HG03354 (cell line): ENCODE results near the gene ZBTB7A.

Source experiments
- ATAC-seq: cut with Tn5 transposase; IDR thresholded peaks from one replicate; pipeline ENCODE4 v1.9.1; 2021; ENCODE audit warnings: mild to moderate bottlenecking; ENCODE audit not compliant: unreplicated experiment, poor library complexity, severe bottlenecking

The ZBTB7A gene

DNA sequence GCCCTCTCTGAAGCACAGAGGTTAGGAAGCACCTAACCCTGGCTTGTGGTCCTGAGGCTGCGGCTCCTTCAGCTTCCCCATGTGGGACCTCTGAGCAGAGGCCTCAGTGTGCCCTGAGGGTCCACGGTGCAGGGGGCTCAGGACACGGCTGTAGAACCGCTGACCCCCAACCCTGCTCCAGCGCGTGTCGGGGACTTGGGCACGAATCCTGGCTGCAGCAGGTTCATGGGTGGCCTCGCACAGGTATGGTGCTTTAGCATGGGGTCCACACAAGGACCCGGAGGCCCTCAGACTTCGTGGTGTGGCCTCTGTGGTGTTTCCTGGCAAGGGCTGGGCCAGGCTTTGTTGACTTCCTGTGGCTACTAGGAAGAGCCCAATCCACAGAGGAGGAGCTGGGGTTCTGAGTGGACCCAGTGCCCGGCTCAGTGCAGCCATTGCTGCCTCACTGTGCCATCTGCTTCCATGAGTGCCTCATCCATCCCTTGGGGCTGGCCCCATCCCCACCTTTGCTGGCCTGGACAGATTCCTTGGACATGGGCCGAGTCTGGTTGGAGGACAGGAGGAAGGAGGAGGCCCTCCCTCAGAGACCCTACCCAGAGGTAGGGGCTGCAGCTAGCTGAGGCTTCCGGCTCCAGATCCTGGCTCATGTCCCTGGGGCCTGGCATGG is 24.5 kb downstream of the ZBTB7A start:
- no peak for ATAC-seq

DNA sequence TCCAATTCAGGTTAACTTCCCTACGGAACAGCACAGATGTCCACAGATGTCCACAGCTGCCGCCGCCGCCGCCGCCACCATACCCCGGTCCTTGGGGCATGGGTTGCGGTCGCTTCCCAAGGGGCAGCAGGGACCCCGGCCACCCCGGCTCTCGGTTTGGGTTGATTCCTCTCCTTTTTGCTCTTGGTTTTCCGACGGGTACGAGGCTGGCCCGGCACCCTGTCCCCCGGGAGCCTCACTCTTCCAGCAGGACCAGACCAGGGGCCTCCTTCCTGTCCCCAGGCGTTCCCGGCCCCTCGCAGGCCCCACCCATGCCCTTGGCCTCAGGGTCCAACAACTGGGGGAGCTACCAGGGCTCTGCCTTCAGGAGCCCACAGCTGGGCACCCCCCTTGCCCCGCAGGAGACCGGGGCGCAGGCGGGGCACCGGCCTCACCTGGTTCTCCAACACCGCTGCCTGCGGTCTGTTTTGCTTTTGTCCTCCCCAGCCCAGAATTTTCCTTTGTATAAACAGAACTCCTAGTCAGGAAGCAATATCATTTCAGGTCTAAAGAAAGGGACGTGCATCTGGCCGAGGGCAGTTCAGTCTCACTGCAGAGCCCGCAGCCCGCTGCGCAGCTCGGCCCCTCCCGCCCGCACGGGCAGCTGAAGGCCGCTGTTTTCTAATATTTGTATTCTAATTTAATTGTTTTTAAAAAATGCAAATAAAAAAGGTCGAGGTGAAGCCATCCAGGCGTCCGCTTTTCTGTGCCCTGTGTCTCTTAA is 27.9 kb downstream of the ZBTB7A start:
- no peak for ATAC-seq

DNA sequence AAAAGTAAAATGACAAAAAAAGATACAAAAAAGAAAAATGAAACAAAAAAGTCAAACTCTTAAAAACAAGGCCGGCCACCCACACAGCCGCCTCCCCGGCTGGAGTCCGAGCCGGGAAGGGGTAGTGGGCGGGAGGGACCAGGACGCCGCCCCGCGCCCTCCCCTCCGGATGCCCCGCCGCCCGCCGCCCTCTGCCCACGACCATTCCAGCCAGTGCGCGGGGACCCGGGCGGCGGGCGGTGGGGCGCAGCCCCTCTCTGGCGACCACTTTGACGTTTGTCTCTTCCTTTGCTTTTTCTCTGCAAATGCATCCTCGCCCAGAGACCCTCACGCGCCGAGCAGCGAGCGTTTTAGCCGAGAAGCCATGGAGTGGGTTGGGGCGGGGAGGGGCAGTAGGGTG is 28.6 kb downstream of the ZBTB7A start:
- no peak for ATAC-seq

DNA sequence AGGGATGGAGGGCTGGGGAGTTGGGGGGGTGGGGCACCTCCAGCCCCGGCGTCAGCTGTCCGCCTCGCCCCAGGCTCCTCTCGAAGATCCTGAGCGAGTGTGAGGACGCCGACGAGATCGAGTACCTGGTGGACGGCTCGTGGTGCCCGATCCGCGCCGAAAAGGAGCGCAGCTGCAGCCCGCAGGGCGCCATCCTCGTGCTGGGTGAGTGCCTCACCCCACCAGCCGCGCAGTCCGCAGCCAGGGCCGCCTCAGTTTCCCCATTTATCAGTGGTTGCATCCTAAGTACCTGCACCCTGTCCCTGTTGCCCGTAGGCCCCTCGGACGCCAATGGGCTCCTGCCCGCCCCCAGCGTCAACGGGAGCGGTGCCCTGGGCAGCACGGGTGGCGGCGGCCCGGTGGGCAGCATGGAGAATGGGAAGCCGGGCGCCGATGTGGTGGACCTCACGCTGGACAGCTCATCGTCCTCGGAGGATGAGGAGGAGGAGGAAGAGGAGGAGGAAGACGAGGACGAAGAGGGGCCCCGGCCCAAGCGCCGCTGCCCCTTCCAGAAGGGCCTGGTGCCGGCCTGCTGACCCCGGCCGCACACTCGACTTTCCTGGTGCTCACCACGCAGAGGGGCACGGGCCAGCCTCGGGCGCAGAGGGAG is 29.3 kb downstream of the ZBTB7A start:
- ATAC-seq: no peak

DNA sequence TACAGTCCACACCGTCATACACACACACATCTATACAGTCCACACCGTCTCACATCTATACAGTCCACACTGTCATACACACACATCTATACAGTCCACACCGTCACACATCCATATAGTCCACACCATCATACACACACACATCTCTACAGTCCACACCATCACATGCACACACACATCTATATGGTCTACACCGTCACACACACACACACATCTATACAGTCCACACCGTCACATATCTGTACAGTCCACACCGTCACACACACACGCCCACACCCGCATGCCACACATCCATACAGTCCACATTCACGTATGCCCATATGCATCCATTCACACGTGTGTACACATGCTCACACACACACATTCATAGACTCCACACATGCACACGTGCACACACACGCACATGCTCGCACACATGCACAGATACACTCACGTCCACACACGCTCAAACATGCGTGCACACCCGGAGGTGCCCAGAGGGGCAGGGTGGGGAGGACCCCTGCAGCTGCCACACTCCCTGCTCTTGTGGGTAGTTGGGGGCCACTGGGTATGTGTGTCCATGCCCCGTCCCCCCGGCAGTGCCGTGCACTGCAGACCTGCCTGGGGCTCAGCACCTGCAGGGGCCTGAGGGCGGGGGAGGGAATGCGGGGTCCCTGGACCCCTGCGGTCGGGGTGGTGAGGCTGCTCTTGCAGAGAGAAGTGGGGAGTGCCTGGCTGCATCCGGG is 30.0 kb downstream of the ZBTB7A start:
- no peak for ATAC-seq

DNA sequence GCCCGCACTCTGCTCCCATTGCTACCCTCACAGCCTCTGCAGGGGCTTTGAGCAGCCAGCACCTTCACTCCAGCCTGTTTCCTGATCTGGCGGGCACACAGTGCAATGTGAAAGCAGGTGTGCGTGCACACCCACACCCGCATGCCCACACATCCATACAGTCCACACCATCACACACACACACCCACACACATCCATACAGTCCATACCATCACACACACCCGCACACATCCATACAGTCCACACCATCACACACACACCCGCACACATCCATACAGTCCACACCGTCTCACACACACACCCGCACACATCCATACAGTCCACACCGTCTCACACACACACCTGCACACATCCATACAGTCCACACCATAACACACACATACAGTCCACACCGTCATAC is 31.1 kb downstream of the ZBTB7A start:
- no peak for ATAC-seq

DNA sequence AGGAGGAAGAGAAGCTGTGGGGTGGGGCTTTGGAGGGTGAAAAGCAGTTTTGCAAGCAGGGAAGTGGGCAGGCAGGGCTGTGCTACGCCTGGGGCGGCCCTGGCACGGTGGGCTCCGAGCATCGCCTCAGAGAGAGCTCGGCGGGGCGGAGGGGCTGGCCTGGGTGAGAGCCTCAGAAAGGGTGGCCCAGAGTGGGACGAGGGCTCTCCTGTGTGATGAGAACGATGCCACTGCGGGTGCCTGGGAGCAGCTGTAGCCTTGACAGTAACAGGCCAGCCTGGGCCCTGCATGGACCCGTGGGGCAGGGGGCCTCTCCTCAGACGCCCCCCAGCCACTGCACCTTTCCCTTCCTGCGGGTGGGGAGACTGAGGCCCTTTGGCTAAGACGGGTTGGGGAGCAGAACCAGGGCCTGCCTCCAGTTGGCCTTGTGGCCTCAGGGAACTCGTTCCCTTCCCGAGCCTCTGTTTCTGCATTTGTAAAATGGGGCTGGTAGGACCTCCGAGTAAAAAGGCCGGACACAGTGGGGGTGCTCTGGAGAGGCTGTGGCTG is 31.6 kb downstream of the ZBTB7A start:
- no peak for ATAC-seq

DNA sequence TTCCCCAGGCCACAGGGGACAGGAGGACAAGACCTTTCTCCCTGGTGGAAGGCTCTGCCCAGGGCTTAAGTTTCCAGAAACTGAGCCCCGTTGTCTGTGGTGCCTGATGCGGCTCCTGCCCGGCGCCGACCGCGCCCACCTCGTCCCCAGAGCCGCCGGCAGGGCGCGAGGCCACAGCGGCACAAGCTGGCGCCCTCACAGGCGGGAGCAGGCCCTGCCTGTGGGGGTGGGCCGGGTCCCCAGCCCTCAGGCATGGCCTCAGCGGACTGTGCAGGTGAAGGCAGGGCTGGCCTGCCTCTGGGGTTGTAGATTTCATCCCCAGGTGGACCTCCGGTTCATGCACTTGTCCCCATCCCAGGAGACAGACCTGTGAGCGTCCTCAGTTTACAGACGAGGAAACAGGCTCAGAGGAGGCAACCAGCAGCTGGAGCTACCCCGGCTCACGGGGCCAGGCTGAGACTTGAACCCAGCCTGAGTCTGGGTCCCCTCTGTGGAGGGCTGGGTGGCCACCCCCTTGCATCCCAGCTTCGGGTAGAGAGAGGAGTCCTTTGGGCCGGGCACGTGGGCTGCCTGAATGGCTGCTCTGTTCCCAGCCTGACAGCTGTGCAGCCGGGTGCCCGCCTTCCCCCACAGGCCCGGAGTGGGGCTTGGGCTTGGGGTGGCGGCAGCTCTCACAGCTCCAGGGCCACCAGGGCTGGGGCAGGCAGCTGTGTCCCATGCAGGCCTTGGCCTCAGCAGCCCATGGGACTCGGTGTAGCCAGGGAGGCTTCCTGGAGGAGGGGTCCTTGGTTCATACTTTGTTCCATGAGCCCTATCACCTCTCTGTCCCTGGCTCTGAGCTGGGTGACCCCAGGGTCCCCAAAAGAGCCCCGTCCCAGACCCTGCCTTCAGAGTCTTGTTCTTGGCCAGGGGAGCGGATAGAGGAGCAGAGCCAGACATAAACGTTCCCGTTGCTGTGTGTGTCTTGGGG is 32.4 kb downstream of the ZBTB7A start:
- no peak for ATAC-seq

DNA sequence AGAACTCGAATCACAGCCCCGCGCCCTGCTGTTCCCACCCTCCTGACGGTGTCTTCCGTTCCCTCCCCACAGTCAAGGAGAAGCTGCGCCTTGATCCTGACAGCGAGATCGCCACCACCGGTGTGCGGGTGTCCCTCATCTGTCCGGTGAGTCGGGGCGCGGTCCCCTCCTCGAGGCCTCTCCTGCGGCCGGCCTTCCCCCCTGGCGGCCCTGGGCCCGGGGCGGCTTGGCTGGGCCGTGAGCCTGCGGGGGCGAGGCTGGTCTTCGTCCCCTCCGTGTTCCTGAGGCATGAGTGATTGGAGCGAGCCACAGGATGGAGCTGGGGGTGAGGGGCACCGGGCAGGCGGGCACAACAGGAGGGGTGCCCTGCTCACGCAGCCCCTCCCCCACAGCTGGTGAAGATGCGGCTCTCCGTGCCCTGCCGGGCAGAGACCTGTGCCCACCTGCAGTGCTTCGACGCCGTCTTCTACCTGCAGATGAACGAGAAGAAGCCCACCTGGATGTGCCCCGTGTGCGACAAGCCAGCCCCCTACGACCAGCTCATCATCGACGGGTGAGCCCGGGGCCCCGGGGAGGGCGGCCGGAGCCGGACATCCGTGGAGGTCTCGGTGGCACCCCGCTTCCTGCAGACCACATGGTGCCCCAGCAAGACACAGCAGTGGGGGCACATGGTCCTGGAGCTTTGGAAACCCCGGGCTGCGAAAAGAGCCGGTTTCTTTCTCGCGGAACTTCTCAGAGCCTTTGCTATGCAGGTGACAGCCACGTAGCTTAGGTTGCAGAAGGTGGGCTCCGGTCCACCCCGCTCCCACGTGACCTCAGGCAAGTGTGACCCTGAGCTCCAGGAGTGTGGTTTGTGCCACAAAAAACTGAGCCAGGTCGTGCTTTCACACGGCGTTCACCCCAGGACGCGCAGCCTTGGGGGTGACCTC is 33.4 kb downstream of the ZBTB7A start:
- no peak for ATAC-seq

DNA sequence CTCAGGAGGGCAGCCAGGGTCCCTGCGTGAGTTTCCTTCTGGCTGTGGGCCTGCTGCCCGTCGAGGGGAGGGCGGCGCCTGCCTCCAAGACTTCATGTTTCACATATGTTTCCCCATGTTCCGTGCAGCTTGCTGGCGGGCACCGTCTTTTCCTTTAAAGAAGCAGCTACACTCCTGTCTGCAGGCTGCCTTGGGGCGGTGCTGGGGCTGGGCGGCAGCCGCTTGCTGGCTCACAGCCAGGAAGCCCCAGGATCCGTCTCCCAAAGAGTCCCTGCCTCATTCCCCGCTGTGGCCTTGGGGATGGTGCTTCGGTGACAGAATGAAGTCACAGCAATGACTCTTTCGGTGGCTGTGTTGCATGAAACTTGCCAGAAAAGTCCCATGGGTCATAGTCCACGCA is 34.3 kb downstream of the ZBTB7A start:
- no peak for ATAC-seq

DNA sequence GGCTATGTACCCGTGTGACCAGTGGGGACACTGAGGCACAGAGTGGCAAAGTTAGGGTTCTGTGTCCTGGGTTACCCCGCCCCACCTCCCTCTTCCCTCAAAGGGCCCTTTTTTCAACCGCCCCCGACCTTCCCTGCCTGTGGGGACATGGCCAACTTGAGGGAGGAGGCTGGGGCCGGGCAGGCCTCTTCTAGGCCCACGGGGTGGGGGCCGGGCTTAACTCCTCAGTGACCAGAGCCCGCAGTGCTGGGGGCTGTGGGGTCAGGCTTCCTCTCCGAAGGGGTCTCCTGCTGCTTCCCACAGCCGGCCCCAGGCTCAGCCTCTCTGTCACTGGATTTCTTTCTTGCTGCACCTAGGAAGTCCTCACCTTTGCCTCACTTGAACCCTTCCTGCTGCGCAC is 35.3 kb downstream of the ZBTB7A start:
- no peak for ATAC-seq

DNA sequence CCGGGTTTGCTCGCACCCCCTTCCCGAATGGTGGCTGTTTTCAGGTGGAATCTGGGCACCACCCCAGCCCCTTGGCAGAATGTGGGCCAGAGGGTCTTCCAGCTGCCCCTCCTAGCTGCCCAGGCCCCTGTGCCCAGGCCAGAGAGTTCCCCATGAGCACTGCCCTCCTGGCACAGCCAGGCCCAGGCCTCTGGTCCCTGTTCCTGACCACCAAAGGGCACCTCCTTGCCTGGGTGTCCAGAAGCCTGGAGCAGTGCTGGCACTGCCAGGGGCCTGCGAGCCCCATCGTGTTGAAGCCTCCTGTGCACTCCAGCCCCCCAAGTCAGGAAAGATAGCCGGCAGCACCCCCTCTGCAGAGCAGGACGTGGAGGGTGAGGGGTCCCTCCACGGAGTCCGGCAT is 35.7 kb downstream of the ZBTB7A start:
- ATAC-seq: no peak

DNA sequence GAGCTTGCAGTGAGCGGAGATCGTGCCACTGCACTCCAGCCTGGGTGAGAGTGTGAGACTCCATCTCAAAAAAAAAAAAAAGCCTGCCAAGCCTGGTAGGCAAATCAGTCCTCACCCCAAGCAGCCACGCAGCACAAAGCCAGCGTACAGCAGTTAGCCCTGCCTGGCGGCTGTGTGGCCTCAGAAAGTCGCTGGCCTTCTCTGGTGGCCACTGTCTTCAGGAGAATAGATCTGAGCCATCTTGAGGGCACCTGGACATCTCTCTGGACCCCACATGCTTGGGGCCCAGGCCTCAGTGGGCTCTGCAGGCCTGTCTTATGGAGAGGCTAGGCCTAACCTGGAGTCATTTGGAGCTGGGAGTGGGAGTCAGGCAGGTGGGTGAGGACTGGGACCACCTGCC is 36.1 kb downstream of the ZBTB7A start:
- ATAC-seq: no peak

DNA sequence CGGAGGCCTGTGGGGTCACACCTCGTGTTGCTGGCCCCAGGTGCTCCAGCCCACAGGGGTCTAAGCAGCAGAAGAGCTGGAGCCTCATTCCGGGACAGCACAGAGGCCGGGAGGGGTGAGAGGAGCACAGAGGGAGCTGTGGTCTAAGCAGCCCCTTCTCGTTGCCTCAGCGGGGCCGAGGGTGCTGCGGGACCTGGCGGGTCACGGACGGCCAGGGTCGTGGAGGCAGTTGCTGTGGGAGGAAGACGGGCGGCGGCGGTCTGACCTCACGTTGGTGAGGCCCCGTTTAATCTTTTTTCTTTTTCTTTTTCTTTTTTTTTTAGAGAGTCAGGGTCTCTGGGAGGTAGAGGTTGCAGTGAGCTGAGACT is 37.5 kb downstream of the ZBTB7A start:
- ATAC-seq: no peak

DNA sequence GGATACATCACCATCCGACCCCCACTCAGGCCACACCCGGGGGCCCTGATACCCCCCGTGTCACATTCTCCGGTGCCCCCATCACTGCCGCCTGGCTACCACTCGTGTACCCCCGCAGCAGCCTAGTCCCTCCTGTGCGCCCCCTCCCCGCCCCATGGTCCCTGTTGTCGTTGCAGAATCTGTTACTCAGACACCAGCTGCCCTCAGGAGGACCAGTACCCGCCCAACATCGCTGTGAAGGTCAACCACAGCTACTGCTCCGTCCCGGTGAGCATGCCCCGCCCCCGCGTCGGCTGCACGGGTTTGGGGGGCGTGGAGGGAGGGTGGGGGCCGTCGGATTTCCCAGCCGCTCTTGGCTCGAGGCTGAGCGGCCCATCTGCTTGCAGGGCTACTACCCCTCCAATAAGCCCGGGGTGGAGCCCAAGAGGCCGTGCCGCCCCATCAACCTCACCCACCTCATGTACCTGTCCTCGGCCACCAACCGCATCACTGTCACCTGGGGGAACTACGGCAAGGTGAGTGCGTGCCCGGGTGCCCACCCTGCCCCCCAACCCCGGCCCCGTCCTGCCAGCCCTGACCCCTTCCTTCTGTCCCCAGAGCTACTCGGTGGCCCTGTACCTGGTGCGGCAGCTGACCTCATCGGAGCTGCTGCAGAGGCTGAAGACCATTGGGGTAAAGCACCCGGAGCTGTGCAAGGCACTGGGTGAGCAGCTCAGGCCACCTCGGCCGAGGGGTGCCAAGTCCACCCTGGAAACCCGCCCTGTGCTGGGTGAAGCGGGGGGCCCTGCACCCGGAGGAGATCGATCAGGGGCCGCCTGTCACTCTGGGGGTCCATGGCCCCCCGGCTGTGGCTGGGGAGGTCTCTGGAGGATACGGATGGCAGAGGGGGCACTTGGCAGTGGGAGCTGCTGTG is 38.1 kb downstream of the ZBTB7A start:
- ATAC-seq: no peak

DNA sequence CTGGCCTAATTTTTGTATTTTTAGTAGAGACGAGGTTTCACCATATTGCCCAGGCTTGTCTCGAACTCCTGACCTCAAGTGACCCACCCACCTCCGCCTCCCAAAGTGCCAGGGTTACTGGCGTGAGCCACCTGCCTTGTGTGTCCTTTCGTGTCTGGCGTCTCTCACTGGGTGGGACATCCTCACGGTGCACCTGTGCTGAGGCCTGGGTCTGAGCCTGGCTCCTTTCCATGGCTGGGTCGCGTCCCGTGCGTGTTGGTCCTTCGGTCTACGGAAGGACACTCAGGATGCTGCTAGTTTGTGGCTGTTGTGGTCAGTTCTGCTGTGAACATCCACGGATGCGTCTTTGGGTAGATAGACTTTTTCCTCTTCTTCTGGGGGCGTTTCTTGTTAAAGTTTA is 39.6 kb downstream of the ZBTB7A start:
- ATAC-seq: no peak

DNA sequence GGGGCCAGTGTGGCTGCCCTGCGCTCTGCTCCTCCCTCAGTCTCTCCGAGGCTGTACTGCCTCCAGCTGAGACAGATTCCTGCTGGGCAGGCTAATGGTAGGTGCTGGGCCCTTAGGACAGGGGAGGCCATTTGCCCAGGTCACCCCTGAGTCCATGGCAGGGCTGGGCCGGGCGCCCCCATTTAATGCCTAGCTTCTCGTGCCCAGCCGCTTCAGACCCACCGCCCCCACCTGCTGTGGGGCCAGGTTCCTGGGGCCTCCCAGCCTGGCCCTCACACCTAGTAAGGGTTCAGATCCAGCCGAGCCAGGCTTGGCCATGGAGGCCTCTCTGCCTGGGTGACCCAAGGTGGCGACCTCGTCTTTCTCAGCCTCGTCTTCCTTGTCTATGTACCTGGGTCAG is 41.4 kb downstream of the ZBTB7A start:
- no peak for ATAC-seq
